ENCODE results near the gene HYCC2.
A peak's percentile ranks its signal among the peaks of the same experiment; 100 is the strongest.
"Not testable (repeated sequence)": the region's sequence is repeated elsewhere in the genome, so short reads cannot be mapped to it uniquely, and the experiment has no call there.

HYCC2 gene

DNA sequence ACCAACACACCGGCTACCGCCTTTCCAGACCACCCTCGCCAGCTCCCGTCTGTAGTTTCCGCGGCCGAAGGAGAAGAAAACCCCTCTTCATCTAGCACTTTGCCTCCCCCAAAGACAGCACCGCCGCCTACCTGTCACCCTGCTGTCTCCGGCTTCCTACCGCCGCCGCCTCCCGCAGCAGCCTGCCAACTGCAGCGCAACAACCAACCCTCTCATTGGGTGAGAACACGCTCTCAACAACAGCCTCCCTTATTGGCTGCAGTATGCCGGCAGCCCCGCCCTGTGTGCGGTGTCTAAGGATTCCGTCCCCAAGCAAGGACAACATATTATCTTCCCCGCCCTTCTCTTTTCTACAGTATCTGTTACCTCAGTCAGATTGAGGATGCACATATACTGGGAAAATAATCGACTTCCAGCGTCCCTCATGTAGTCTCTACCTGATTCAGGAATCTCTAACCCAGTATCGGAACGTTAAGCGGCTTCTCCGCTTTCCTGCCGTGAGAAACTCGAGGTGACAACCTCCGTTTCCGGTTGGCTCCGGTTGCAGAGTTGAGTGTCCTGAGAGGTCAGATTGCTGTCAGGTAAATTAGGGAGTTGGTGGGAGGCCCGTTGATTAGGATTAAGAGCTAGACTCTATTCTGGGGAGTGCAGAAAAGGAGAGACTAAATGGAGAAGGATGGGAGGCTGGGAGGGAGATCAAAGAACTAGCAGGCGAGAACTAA lies at the start of gene HYCC2, which contains the start of gene NDUFB3:
Gene HYCC2, minus strand, starts transcription at position 193 of the 722 bp plus-strand sequence. CDS start 47,662 bp downstream, outside the sequence.
Gene NDUFB3, plus strand, starts transcription at position 523 of the 722 bp plus-strand sequence. CDS start 6,882 bp downstream, outside the sequence.
- peak; percentile 84 to 89 (median 85) for DNase-seq (ENCODE audit: low read depth in 3 of 3)

GRCh38 chr2:201118961-201119854 lies 47.7 kb upstream of the HYCC2 start:
- no peak for DNase-seq (ENCODE audit: low read depth in 3 of 3)

- peak; percentile 75 to 87 (median 77) for DNase-seq (ENCODE audit: low read depth in 3 of 3)
Measured at GRCh38 chr2:201118121-201118960, 46.9 kb upstream of the HYCC2 start.

DNA sequence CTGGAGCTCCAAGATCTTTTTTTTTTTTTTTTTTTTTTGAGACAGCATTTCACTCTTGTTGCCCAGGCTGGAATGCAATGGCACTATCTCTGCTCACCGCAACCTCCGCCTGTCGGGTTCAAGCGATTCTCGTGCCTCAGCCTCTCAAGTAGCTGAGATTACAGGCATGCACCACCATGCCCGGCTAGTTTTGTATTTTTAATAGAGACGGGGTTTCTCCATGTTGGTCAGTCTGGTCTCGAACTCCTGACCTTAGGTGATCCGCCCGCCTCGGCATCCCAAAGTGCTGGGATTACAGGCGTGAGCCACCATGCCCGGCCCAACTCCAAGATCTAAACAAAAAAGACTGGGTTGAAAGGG lies 46.2 kb upstream of the HYCC2 start:
- DNase-seq (ENCODE audit: low read depth in 3 of 3): not testable (repeated sequence)

GRCh38 chr2:201116959-201117734 lies 45.7 kb upstream of the HYCC2 start:
- no peak for DNase-seq (ENCODE audit: low read depth in 3 of 3)

GRCh38 chr2:201116115-201116958 lies 44.9 kb upstream of the HYCC2 start, which contains the start of gene CFLAR:
Gene CFLAR (plus strand): TSS chr2:201116164. CDS start chr2:201129866, 13,702 bp downstream.
- DNase-seq (ENCODE audit: low read depth in 3 of 3): peak in 2 of 3 experiments; percentile 58 to 84

GRCh38 chr2:201114846-201115245 lies 43.4 kb upstream of the HYCC2 start:
- no peak for DNase-seq (ENCODE audit: low read depth in 3 of 3)

GRCh38 chr2:201114350-201114749 lies 42.9 kb upstream of the HYCC2 start:
- DNase-seq (ENCODE audit: low read depth in 3 of 3): no peak

GRCh38 chr2:201111096-201111495 lies 39.6 kb upstream of the HYCC2 start:
- DNase-seq (ENCODE audit: low read depth in 3 of 3): no peak

GRCh38 chr2:201110615-201111014 lies 39.1 kb upstream of the HYCC2 start:
- DNase-seq (ENCODE audit: low read depth in 3 of 3): no peak

DNA sequence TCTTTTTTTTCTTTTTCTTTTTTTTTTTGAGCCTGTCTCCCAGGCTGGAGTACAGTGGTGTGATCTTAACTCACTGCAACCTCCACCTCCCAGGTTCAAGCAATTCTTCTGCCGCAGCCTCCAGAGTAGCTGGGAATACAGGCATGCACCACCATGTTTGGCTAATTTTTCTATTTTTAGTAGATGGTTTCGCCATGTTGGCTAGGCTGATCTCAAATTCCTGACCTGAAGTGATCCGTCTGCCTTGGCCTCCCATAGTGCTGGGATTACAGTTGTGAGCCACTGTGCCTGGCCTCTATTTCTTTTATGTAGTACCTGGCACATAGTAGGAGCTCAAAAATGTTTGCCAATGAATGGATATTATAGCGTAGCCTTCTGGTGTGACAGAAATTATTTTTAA lies 37.7 kb upstream of the HYCC2 start:
- DNase-seq (ENCODE audit: low read depth in 3 of 3): no peak

GRCh38 chr2:201108341-201108740 lies 36.9 kb upstream of the HYCC2 start:
- no peak for DNase-seq (ENCODE audit: low read depth in 3 of 3)

DNA sequence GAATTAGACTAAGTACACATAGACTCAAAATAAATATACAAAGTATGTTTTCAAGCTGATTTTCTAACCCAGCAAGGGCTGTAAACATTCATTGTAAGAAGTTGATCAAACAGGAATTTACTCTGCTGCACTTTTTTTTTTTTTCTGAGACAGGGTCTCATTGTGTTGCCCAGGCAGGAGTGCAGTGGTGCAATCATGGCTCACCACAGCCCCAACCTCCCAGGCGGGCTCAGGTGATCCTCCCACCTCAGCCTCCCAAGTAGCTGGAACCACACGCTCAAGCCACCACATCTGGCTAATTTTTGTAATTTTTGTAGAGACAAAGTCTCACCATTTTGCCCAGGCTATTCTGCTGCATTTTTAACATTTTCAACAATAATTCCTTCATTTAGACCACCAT lies 36.2 kb upstream of the HYCC2 start:
- no peak for DNase-seq (ENCODE audit: low read depth in 3 of 3)

DNA sequence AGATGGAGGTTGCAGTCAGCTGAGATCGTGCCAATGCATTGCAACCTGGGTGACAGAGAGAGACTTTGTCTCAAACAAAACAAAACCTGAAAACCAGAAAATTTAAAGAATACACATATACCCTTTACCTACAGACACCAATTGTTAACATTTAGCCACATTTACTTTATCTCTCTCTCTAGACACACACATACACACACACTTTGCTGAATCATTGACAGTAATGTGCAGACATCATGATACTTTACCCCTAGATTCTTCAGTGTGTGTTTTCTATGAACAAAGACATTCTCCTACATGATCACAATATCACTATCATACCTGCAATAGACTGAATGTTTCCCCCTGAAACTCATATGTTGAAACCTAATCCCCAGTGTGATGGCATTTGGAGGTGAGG lies 34.3 kb upstream of the HYCC2 start:
- no peak for DNase-seq (ENCODE audit: low read depth in 3 of 3)

DNA sequence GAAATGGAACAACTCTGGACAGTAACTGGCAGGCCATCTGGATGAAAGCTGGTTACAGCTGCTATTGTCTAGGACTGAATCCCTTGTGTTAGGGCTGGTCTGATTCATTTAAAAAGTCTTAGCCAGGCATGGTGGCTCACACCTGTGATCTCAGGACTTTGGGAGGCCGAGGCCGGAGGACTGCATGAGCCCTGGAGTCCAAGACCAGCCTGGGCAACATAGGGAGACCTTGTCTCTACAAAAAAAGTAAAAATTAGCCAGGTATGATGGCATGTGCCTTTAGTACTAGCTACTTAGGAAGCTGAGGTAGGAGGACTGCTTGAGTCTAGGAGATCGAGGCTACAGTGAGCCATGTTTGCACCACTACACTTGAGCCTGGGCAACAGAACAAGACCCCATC lies 29.0 kb upstream of the HYCC2 start:
- DNase-seq (ENCODE audit: low read depth in 3 of 3): no peak

GRCh38 chr2:201093573-201093972 lies 22.1 kb upstream of the HYCC2 start:
- DNase-seq (ENCODE audit: low read depth in 3 of 3): no peak

DNA sequence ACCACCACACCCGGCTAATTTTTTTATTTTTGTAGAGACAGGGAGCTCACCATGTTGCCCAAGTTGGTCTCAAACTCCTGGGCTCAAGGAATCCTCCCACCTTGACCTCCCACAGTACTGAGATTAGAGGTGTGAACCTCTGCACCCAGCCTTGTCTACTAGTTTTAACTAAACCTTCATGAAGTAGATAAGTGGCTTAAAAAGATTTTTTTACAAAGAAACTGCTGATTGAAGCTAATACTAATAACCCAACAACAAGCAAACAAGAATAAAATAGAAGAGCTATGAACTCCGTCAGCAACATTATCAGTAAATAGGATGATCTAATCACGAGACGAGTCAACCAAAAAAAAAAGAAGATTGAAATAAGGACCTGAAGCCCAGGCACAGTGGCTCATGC lies 19.1 kb upstream of the HYCC2 start:
- no peak for DNase-seq (ENCODE audit: low read depth in 3 of 3)

DNA sequence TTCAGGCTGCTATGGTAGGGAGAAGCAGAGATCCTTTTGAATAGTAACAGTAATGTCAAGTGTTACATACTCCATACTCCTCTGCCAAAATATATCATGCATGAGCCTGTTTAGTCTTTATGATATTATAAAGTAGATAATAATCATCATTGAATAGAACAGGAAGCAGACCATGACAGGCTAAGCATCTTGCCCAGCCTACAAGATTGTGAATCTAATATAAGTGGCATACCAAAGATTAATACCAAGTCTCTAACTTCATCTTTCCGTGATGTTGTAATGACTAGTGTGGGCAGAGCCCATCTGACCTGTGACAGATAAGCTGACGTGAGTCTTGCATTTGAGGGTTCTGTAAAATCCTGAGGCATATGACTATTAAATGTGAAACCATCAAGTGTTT lies 13.4 kb upstream of the HYCC2 start:
- no peak for DNase-seq (ENCODE audit: low read depth in 3 of 3)

DNA sequence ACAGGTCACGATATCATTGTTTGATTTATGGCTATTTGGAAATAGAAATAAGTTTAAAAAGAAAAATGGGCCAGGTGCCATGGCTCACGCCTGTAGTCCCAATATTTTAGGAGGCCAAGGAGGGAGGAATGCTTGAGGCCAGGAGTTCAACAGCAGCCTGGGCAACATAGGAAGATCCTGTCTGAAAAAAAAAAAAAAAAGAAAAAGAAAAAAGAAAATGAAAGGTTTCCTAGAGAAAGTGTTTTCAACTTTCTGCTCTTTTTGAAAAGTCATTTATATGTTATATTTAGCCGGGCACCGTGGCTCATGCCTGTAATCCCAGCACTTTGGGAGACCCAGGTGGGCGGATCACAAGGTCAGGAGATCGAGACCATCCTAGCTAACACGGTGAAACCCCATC lies 3.5 kb upstream of the HYCC2 start:
- no peak for DNase-seq (ENCODE audit: low read depth in 3 of 3)

- DNase-seq (ENCODE audit: low read depth in 3 of 3): no peak
Measured at GRCh38 chr2:201073071-201073470, 1.6 kb upstream of the HYCC2 start.
